HepG2 (cell line): ENCODE measurements around the gene SMYD4. TPM values are rescaled to one million over a fixed set of nuclear protein-coding genes. Genes with fewer than 3 reads are reported as not detected.

Experiments
- ARID4A ChIP-seq: sonication (generic); formaldehyde crosslinking; IDR thresholded peaks from 2 replicates; pipeline ENCODE4 v1.5.0; 2020; ENCODE audit warnings: mild to moderate bottlenecking, missing genetic modification reagents, borderline replicate concordance
- CTCF ChIP-seq: sonication (generic); formaldehyde crosslinking; IDR thresholded peaks from 2 replicates; pipeline ENCODE4 v1.5.0; 2020; ENCODE audit warnings: mild to moderate bottlenecking, missing genetic modification reagents, moderate library complexity
- FOXM1 ChIP-seq: sonication (generic); formaldehyde crosslinking; IDR thresholded peaks from 2 replicates; pipeline ENCODE4 v1.5.0; 2020; ENCODE audit warnings: missing genetic modification reagents
- FOXP4 ChIP-seq: sonication (generic); formaldehyde crosslinking; IDR thresholded peaks from 2 replicates; pipeline ENCODE4 v1.4.0; 2020; ENCODE audit warnings: missing genetic modification reagents
- HES4 ChIP-seq: sonication (generic); formaldehyde crosslinking; IDR thresholded peaks from 2 replicates; pipeline ENCODE4 v1.9.0; 2021; ENCODE audit warnings: mild to moderate bottlenecking, missing genetic modification reagents, borderline replicate concordance
- HINFP ChIP-seq: sonication (generic); formaldehyde crosslinking; IDR thresholded peaks from 2 replicates; pipeline ENCODE4 v1.4.0; 2020; ENCODE audit warnings: low read depth, mild to moderate bottlenecking, missing genetic modification reagents
- MED13 ChIP-seq: sonication (generic); formaldehyde crosslinking; IDR thresholded peaks from 2 replicates; pipeline ENCODE4 v1.5.0; 2020; ENCODE audit warnings: missing genetic modification reagents
- NR2C2 ChIP-seq: sonication (generic); formaldehyde crosslinking; IDR thresholded peaks from 2 replicates; pipeline ENCODE4 v1.4.0; 2020; ENCODE audit warnings: missing genetic modification reagents, mild to moderate bottlenecking, moderate library complexity, borderline replicate concordance
- PBX2 ChIP-seq: IDR thresholded peaks from 2 replicates; pipeline ENCODE4 v1.6.1; 2016; ENCODE audit warnings: control low read depth
- SUZ12 ChIP-seq: fragments of 150-350 bp; IDR thresholded peaks from 2 replicates; pipeline ENCODE4 v1.6.1; 2014; ENCODE audit warnings: low read depth, low read length
- ZNF143 ChIP-seq: sonication (generic); formaldehyde crosslinking; IDR thresholded peaks from 2 replicates; pipeline ENCODE4 v1.4.0; 2020; ENCODE audit warnings: missing genetic modification reagents
- ZNF530 ChIP-seq: sonication (generic); formaldehyde crosslinking; IDR thresholded peaks from 2 replicates; pipeline ENCODE4 v1.5.0; 2020; ENCODE audit warnings: low read depth, mild to moderate bottlenecking, missing genetic modification reagents
- ZNF574 ChIP-seq: sonication (generic); formaldehyde crosslinking; IDR thresholded peaks from 2 replicates; pipeline ENCODE4 v1.4.0; 2020; ENCODE audit warnings: missing genetic modification reagents
- ZNF737 ChIP-seq: sonication (generic); formaldehyde crosslinking; IDR thresholded peaks from 2 replicates; pipeline ENCODE4 v1.5.0; 2020; ENCODE audit warnings: missing genetic modification reagents, mild to moderate bottlenecking, borderline replicate concordance
- polyA plus RNA-seq, 8 experiments: library from polyadenylated mRNA; depleted of rRNA in 3 of 8; stranded (reverse) in 7 of 8; unstranded in 1 of 8; fragments of >200 nt; fragmentation: Illumina TruSeq in 4 of 8; extraction: Trizol in 4 of 8; gene quantifications; 2 replicates each; pipeline versions ENCODE4 v1.2.1 to v1.2.3, GENCODE V29; 2011 to 2016; ENCODE audit warnings: low read depth in 4 of 8, missing spikeins in 1 of 8, mixed read lengths in 1 of 8; ENCODE audit not compliant: insufficient read depth in 1 of 8
- total RNA-seq, 5 experiments: library from RNA; depleted of rRNA; stranded (reverse); fragments of >200 nt; fragmentation: Illumina TruSeq; extraction: Trizol; gene quantifications; 2 replicates each; pipeline ENCODE4 v1.2.3, GENCODE V29; 2016; ENCODE audit warnings: low read depth in 1 of 5

Gene SMYD4
- total and polyA plus RNA-seq, 2 of the 13 experiments (the other 11 are each of a cell fraction or from before 2014, with no cell fraction given) = 7.4 to 11.3 TPM

GRCh38 chr17:1783834-1784611 lies 45.7 kb downstream of the SMYD4 start (continued):
- 0 out of 2 replicates have a peak, but pooled peaks have one; percentile 36 for TF ChIP-seq HINFP (CRISPR knock-in tag)
- TF ChIP-seq FOXP4 (CRISPR knock-in tag) = peak; percentile 35; the same call in 1 of the 2 replicates
- no peak for TF ChIP-seq PBX2
- TF ChIP-seq HES4 (CRISPR knock-in tag) = no peak
- 0 out of 2 replicates have a peak, but pooled peaks have one; percentile 25 for TF ChIP-seq NR2C2 (CRISPR knock-in tag)
- no peak for TF ChIP-seq SUZ12
- TF ChIP-seq ZNF737 (CRISPR knock-in tag) = no peak
- TF ChIP-seq ARID4A (CRISPR knock-in tag) = peak; percentile 18; the same call in 1 of the 2 replicates
- TF ChIP-seq ZNF530 (CRISPR knock-in tag) = no peak
- TF ChIP-seq MED13 (CRISPR knock-in tag) = no peak
- TF ChIP-seq FOXM1 = no peak
- peak; percentile 83 for TF ChIP-seq CTCF (CRISPR knock-in tag)
- TF ChIP-seq ZNF574 (CRISPR knock-in tag) = peak; percentile 12; the same call in 1 of the 2 replicates
- TF ChIP-seq ZNF143 (CRISPR knock-in tag) = 0 out of 2 replicates have a peak, but pooled peaks have one; percentile 24
